Body of pancreas (tissue), 4 donors: ENCODE data around the gene UNC13C. TPM values are rescaled to one million over a fixed set of nuclear protein-coding genes. Genes with fewer than 3 reads are reported as not detected.

Experiments used
- ATAC-seq: fragments of 150-250 bp; one replicate; pipeline ENCODE4 v1.9.1; 2016
- DNase-seq, 4 donors: peaks; one replicate each; pipeline ENCODE4 v3.0.0-alpha.2; 2019
- H3K27ac ChIP-seq, 4 donors: fragments of 200-600 bp; sonication (generic); 1 replicate in 3 of 4; 2 replicates in 1 of 4; pipeline versions ENCODE4 v1.5.1 to v1.6.1; 2016 to 2019; ENCODE audit warnings: mild to moderate bottlenecking in 1 of 4, mixed read lengths in 1 of 4, moderate library complexity in 1 of 4
- H3K27me3 ChIP-seq, 2 donors: fragments of 200-600 bp; sonication (generic); one replicate each; pipeline ENCODE4 v1.6.0; 2016; ENCODE audit warnings: mild to moderate bottlenecking in 1 of 2
- H3K36me3 ChIP-seq, 2 donors: fragments of 200-600 bp; sonication (generic); replicated peaks in 1 of 2; 2 replicates each; pipeline ENCODE4 v1.5.1; 2016; ENCODE audit warnings: low read depth in 2 of 2; ENCODE audit not compliant: insufficient read depth in 1 of 2
- H3K4me1 ChIP-seq: fragments of 200-600 bp; sonication (generic); one replicate; pipeline ENCODE4 v1.6.0; 2016
- H3K4me3 ChIP-seq, 2 donors: fragments of 200-600 bp; sonication (generic); 1 replicate in 1 of 2; 2 replicates in 1 of 2; pipeline ENCODE4 v1.5.1; 2016 to 2019
- H3K9me3 ChIP-seq, 3 donors: fragments of 200-600 bp; sonication (generic); 1 replicate in 2 of 3; 2 replicates in 1 of 3; pipeline ENCODE4 v1.5.1; 2016
- CTCF ChIP-seq, 7 experiments: fragments of 450-650 bp in 4 of 7; fragments of 200-600 bp in 3 of 7; sonication (generic) in 3 of 7; IDR thresholded peaks; one replicate each; pipeline ENCODE4 v1.5.1; 2016 to 2019; ENCODE audit warnings: antibody characterized with exemption in 7 of 7
- POLR2A ChIP-seq, 3 donors: fragments of 450-650 bp; IDR thresholded peaks; one replicate each; pipeline ENCODE4 v1.6.1; 2016; ENCODE audit warnings: antibody characterized with exemption in 3 of 3, mild to moderate bottlenecking in 2 of 3
- WGBS, 2 donors: methylation state at CpG; one replicate each; pipeline ENCODE4 v1.1.5; 2017; 5-methylcytosine and 5-hydroxymethylcytosine counted together
- intact Hi-C: fragments of 100-400 bp; cut with DNase I; formaldehyde crosslinking; loops from one replicate; pipeline ENCODE4 v1.15.1; 2023
- total RNA-seq, 2 donors: library from RNA; depleted of rRNA; stranded (reverse); fragments of >200 nt; gene quantifications; one replicate each; pipeline ENCODE4 v1.1.0, GENCODE V29; 2016

UNC13C gene
- total RNA-seq, 2 donors from 2014 or later: not detected

- H3K9me3 ChIP-seq: no peaks in the 10 kb centered on the region
- TF ChIP-seq POLR2A (IDR thresholded peaks at IDR 0.05) (no peak), CTCF (IDR thresholded peaks at IDR 0.05) (no peak)
- no peak overlapping the region for H3K4me3 ChIP-seq
- intact Hi-C loops: no loop called here
- no peak for ATAC-seq
- 29 to 30% methylated on average over 3 of the region's 3 CpGs for WGBS, 2 donors
- H3K27ac ChIP-seq: no peak overlapping the region
- H3K4me1 ChIP-seq: no peaks in the 10 kb centered on the region
- no peaks in the 10 kb centered on the region for H3K36me3 ChIP-seq
- no peak for DNase-seq
- no peaks in the 10 kb centered on the region for H3K27me3 ChIP-seq
Measured at GRCh38 chr15:54273928-54274327, 295.7 kb downstream of the UNC13C start.

GRCh38 chr15:54277834-54278233 lies 299.6 kb downstream of the UNC13C start:
- intact Hi-C loops: no loop called here
- Histone ChIP-seq H3K4me3 (no peak overlapping the region), H3K4me1 (no peaks in the 10 kb centered on the region), H3K36me3 (no peaks in the 10 kb centered on the region), H3K27me3 (no peaks in the 10 kb centered on the region), H3K27ac (no peak overlapping the region), H3K9me3 (no peaks in the 10 kb centered on the region)
- WGBS, 2 donors: 60 to 81% methylated on average over 4 of the region's 4 CpGs
- ATAC-seq (no peak), DNase-seq (no peak)
- TF ChIP-seq POLR2A (IDR thresholded peaks at IDR 0.05) (no peak), CTCF (IDR thresholded peaks at IDR 0.05) (no peak)

- H3K4me1 ChIP-seq: no peaks in the 10 kb centered on the region
- H3K4me3 ChIP-seq: no peak overlapping the region
- no peak for TF ChIP-seq CTCF (IDR thresholded peaks at IDR 0.05)
- no peaks in the 10 kb centered on the region for H3K9me3 ChIP-seq
- no peaks in the 10 kb centered on the region for H3K36me3 ChIP-seq
- 67 to 88% methylated on average over 7 of the region's 7 CpGs for WGBS, 2 donors
- intact Hi-C loops: no loop called here
- H3K27me3 ChIP-seq: no peaks in the 10 kb centered on the region
- H3K27ac ChIP-seq: no peak overlapping the region
- ATAC-seq: no peak
- no peak for DNase-seq
Measured at GRCh38 chr15:54280726-54281125, 302.5 kb downstream of the UNC13C start.

- Histone ChIP-seq H3K27ac (no peak overlapping the region), H3K27me3 (no peaks in the 10 kb centered on the region), H3K4me1 (no peaks in the 10 kb centered on the region), H3K36me3 (no peaks in the 10 kb centered on the region), H3K9me3 (no peaks in the 10 kb centered on the region), H3K4me3 (no peak overlapping the region)
- DNase-seq: no peak
- no peak for ATAC-seq
- intact Hi-C loops: no loop called here
- 76 to 84% methylated on average over 6 of the region's 6 CpGs for WGBS, 2 donors
- TF ChIP-seq POLR2A (IDR thresholded peaks at IDR 0.05) (no peak), CTCF (IDR thresholded peaks at IDR 0.05) (no peak)
Measured at GRCh38 chr15:54282228-54282836, 304.1 kb downstream of the UNC13C start.

- Histone ChIP-seq H3K27ac (no peak overlapping the region), H3K4me1 (no peaks in the 10 kb centered on the region), H3K36me3 (no peaks in the 10 kb centered on the region), H3K4me3 (no peak overlapping the region), H3K9me3 (no peaks in the 10 kb centered on the region), H3K27me3 (no peaks in the 10 kb centered on the region)
- no peak for DNase-seq
- TF ChIP-seq POLR2A (IDR thresholded peaks at IDR 0.05) (no peak), CTCF (IDR thresholded peaks at IDR 0.05) (no peak)
- 29 to 41% methylated on average over 1 of the region's 1 CpG for WGBS, 2 donors
- intact Hi-C loops: no loop called here
- ATAC-seq: no peak
Measured at GRCh38 chr15:54288049-54288448, 309.8 kb downstream of the UNC13C start.
